Astrocyte of the hippocampus (primary cell): ENCODE measurements around the gene FMNL3.
"Not testable (repeated sequence)": the region's sequence is repeated elsewhere in the genome, so short reads cannot be mapped to it uniquely, and the experiment has no call there.

Source experiments
- DNase-seq: peaks from one replicate; pipeline ENCODE4 v3.0.0; 2011; ENCODE audit warnings: low read depth, low spot score

Gene FMNL3

GRCh38 chr12:49713952-49714351 is 6.7 kb upstream of the FMNL3 start:
- DNase-seq, result not testable (repeated sequence)

DNA sequence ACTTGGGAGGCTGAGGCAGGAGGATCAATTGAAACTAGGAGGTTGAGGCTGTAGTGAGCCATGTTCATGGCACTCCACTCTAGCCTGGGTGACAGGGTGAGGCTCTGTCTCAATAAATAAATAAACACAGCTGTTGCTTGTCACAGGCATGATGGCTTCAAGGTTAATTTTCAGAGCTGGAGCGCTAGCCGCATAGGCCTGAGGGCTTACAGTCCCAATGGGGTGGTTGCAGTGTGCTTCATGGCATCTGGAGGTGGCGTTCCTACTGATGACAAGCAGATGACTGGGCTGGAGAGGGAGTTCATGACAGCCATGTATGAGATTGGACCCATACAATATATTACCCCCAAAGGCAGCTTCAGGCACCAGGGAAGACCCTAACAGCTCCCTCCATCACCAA is 1.6 kb upstream of the FMNL3 start:
- DNase-seq, result no peak

DNA sequence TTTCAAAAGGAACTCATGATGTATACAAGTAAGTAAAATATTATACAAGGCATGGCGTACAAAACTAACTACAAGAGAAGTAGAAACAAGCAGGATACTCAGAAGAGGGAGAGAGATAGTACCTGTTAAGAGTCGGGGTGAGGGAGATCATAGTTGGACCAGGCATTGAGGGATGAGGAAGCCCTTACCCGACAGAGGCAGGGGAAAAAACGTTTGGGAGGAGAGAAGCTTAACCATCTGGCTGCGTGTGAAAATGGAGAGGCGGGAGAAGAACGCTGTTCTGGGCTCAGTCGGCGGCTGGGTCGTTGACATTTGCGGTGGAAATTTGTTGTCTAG is 575 bp upstream of the FMNL3 start:
- DNase-seq, result no peak

GRCh38 chr12:49706351-49707127 is 666 bp downstream of the FMNL3 start:
- DNase-seq, result peak; percentile 73

GRCh38 chr12:49705479-49706134 is 1.6 kb downstream of the FMNL3 start:
- peak; percentile 80 for DNase-seq

DNA sequence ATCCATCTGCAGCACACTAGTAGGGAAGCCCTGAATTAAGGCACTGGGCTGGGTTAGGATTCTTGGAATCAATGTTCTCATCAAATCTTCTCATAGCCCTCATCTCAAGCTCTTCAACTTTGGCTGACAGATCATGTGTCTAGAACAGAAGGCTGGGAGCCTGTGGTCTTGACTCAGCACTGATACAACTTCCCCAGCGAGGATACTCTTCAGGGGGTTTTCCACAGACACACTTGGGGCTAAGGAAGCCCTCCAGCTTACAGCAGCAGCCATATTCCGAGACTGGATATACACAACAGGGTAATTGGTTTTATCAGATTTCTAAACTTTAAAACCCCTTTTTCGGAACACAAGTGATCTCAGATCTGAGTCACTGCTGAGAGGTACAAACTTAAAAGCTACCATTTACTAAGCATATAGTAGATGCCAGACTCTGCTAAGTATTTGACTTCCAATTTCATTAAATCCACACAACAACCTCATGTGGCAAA is 3.5 kb downstream of the FMNL3 start:
- DNase-seq, result peak; percentile 71

DNA sequence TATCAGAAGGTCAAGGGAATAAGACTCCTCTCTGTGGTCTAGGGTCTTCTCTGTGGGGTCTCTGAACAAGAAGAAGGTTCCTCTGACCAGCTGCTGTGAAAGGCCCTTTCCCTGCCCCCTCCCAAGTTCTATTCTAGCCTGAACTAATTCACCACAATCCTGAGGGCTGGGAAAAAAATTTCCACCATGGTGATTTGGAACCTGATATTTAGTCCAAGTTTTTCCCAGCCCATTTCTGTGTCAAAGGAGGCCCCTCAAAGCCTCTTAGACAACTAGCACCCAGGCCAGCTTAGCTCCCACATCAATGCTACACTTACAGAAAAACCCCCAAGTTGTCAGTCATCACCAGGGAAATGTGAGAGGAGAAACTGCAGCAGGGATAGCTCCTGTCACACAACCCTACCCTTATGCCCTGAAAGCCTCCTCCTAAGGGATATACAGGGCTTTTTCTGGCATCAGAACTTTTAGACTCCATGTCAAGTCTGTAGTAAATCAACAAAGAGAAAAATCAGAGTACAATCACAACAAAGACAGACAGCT is 4.5 kb downstream of the FMNL3 start:
- DNase-seq, result peak; percentile 69

DNA sequence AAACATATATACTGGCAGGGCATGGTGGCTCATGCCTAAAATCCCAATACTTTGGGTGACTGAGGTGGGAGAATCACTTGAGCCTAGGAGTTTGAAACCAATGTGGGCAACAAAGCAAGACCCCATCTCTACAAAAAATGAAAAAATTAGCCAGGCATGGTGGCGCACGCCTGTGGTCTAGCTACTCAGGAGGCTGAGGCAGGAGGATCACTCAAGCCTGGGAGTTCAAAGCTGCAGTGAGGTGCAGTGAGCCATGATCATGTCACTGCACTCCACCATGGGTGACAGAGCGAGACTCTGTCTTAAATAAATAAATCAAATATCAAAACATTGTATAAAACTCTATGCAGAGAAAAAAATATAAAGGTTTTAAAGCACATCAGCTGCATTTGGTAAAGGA is 5.2 kb downstream of the FMNL3 start:
- no peak for DNase-seq

GRCh38 chr12:49698619-49699545 is 8.3 kb downstream of the FMNL3 start:
- peak; percentile 79 for DNase-seq

DNA sequence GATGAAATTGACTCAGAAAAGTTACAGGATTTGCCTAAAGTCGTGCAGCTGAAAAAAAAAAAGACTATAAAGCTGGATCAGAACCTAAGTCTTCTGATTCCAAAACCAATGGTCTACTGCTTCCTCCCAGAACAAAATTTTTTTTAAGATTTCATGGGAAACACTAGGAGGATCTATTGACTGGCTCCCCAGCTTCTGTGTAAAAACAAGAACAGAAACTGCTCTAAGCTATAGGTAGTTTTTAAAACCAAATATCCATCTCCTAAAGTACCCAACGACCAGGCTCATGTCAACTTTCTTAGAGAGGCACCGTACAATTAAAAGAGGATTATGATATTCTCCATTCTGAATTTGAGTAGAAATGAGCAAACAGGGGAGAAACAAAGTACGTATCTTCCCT is 9.4 kb downstream of the FMNL3 start:
- no peak for DNase-seq

DNA sequence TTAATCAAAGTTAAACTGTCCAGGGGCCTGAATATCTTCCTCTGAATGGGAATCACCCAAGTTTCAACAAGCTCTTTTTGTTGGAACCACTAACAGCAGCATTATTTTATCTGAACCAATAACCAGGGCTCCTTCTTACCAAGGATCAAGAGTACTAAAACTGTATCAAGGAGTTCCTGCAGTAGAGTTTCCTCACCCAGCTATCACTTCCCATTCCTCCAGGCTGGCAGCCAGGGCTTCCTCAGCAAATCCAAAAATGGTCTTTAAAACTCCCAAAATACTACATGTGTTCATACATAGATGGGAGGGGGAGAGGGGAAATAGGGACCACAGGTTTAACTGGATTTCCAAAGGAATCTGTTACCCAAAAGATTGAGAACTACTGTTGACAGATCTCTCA is 10.5 kb downstream of the FMNL3 start:
- no peak for DNase-seq

DNA sequence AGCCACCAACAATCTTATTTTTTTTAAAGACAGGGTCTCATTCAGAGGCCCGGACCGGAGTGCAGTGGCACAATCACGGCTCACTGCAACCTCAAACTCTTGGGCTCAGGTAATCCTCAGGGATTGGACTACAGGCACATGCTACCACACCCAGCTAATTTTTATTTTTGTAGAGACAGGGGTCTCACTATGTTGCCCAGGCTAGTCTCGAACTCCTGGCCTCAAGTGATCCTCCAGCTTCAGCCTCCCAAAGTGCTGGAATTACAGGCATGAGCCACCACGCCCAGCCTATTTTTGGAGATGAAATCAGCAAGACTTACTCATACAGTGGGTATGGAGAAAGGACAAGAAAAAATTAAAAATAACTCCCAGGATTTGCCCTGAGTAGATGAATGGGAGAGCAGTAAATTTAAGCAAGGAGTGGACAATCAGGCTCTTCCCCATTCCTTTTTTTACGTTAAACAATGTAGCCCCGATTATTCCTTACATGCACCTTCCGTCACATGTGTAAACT is 13.2 kb downstream of the FMNL3 start:
- DNase-seq, result no peak

DNA sequence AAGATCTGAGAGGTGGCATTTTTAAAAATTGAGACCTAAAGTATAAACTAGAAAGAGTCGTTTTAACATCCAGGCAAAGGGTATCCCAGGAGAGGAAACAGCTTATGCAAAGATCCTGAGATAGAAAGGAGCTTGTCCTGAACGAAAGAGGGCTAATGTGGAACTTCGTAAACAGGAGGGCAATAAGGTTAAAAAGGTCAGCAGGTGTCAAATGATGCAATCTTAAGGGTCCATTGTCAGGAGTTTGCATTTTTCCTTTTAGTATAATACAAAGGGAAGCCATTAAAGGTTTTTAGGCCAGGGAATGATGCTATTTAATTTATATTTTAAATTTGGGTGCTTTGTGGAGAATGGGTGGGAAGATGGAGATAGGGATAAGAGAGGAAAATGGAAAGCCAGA is 14.4 kb downstream of the FMNL3 start:
- DNase-seq, result no peak

- no peak for DNase-seq
Observed at GRCh38 chr12:49689785-49690184, 17.4 kb downstream of the FMNL3 start.

DNA sequence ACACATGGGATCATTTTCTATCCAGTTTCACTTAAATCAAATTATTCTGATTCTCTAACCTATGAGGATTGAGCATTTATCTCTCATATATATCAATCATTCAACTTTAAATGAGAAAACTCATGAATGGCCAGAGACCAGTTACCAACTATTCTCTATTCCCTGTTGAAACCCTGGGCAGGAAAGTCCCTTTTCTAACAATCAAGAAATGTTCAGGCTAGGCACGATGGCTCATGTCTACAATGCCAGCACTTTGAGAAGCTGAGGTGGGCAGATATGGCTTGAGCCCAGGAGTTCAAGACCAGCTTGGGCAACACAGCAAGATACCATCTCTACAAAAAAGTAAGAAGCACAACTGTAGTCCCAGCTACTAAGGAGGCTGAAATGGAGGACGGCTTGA is 18.0 kb downstream of the FMNL3 start:
- no peak for DNase-seq

- no peak for DNase-seq
Observed at GRCh38 chr12:49687941-49688340, 19.3 kb downstream of the FMNL3 start.

- no peak for DNase-seq
Observed at GRCh38 chr12:49684310-49684854, 22.8 kb downstream of the FMNL3 start.

- no peak for DNase-seq
Observed at GRCh38 chr12:49683599-49684309, 23.5 kb downstream of the FMNL3 start.

- no peak for DNase-seq
Observed at GRCh38 chr12:49680075-49680474, 27.1 kb downstream of the FMNL3 start.

GRCh38 chr12:49678711-49679110 is 28.5 kb downstream of the FMNL3 start:
- no peak for DNase-seq

- DNase-seq, result peak; percentile 66
Observed at GRCh38 chr12:49675137-49675536, 32.1 kb downstream of the FMNL3 start.
